Fibroblast of mammary gland (primary cell): ENCODE results near the gene HBB.

Experiments used
- DNase-seq: peaks from one replicate; pipeline ENCODE4 v3.0.0-alpha.2; 2010; ENCODE audit warnings: low read depth
- H3K4me3 ChIP-seq: 2 replicates; pipeline ENCODE4 v1.5.1; 2011; ENCODE audit warnings: low read depth, mild to moderate bottlenecking, low read length, moderate library complexity; ENCODE audit not compliant: control insufficient read depth
- TF ChIP-seq, protein P1 (sequence below): conservative IDR thresholded peaks from 2 replicates; pipeline ENCODE4 v1.5.1; 2011; ENCODE audit warnings: low read depth, low read length, inconsistent platforms; ENCODE audit not compliant: control insufficient read depth, insufficient read depth

HBB gene

DNA sequence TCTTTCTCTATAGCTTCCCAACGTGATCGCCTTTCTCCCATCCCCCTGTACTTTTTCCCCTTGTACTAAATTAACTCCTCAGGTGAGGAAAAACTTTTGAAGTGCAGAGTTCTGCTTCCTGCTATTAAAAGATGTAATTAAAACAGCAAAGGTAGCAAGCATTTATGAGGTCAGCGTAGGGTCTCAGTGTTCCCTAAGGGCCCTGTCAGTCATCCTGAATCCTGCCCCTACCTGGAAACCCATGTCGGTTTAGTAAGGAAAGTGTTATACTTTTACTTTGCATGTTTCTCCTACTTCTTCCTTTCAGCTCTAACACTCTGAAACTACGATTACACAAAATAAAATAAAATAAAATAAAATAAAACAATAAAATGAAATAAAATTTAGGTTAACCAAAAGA, 1.3 kb upstream of the HBB start:
- TF ChIP-seq, protein P1, sequence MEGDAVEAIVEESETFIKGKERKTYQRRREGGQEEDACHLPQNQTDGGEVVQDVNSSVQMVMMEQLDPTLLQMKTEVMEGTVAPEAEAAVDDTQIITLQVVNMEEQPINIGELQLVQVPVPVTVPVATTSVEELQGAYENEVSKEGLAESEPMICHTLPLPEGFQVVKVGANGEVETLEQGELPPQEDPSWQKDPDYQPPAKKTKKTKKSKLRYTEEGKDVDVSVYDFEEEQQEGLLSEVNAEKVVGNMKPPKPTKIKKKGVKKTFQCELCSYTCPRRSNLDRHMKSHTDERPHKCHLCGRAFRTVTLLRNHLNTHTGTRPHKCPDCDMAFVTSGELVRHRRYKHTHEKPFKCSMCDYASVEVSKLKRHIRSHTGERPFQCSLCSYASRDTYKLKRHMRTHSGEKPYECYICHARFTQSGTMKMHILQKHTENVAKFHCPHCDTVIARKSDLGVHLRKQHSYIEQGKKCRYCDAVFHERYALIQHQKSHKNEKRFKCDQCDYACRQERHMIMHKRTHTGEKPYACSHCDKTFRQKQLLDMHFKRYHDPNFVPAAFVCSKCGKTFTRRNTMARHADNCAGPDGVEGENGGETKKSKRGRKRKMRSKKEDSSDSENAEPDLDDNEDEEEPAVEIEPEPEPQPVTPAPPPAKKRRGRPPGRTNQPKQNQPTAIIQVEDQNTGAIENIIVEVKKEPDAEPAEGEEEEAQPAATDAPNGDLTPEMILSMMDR: no peak
- H3K4me3 ChIP-seq: no peak overlapping the region
- DNase-seq: no peak

DNA sequence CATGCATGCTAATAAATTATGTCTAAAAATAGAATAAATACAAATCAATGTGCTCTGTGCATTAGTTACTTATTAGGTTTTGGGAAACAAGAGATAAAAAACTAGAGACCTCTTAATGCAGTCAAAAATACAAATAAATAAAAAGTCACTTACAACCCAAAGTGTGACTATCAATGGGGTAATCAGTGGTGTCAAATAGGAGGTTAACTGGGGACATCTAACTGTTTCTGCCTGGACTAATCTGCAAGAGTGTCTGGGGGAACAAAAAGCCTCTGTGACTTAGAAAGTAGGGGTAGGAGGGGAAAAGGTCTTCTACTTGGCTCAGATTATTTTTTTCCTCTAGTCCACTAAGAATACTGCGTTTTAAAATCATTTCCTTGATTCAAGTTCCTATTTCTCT, 810 bp upstream of the HBB start:
- DNase-seq: no peak
- TF ChIP-seq, protein P1: no peak
- H3K4me3 ChIP-seq: no peak overlapping the region

DNA sequence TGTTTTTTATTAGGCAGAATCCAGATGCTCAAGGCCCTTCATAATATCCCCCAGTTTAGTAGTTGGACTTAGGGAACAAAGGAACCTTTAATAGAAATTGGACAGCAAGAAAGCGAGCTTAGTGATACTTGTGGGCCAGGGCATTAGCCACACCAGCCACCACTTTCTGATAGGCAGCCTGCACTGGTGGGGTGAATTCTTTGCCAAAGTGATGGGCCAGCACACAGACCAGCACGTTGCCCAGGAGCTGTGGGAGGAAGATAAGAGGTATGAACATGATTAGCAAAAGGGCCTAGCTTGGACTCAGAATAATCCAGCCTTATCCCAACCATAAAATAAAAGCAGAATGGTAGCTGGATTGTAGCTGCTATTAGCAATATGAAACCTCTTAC, 1.4 kb downstream of the HBB start:
- DNase-seq: no peak
- TF ChIP-seq, protein P1: no peak
- no peak overlapping the region for H3K4me3 ChIP-seq

DNA sequence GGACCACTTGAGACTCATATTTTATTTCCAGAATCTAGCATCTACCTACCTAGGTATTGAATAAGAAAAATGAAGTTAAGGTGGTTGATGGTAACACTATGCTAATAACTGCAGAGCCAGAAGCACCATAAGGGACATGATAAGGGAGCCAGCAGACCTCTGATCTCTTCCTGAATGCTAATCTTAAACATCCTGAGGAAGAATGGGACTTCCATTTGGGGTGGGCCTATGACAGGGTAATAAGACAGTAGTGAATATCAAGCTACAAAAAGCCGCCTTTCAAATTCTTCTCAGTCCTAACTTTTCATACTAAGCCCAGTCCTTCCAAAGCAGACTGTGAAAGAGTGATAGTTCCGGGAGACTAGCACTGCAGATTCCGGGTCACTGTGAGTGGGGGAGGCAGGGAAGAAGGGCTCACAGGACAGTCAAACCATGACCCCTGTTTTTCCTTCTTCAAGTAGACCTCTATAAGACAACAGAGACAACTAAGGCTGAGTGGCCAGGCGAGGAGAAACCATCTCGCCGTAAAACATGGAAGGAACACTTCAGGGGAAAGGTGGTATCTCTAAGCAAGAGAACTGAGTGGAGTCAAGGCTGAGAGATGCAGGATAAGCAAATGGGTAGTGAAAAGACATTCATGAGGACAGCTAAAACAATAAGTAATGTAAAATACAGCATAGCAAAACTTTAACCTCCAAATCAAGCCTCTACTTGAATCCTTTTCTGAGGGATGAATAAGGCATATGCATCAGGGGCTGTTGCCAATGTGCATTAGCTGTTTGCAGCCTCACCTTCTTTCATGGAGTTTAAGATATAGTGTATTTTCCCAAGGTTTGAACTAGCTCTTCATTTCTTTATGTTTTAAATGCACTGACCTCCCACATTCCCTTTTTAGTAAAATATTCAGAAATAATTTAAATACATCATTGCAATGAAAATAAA, 2.1 kb downstream of the HBB start:
- TF ChIP-seq, protein P1: no peak
- H3K4me3 ChIP-seq: no peak overlapping the region
- no peak for DNase-seq

DNA sequence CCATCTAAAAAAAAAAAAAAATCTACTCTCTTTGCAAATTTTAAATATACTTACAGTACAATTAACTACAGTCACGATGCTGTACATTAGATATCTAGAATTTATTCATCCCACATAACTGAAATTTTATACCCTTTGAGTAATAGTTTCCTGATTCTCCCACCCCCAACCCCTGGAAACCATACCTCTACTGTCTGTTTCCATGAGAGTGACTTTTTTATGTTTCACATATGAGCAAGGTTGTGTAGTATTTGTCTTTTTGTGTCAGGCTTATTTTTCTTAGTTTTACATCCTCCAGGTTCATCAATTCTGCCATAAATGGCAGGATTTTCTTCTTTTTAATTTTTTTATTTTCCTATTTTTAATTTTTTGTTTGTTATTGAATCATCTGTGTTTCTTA, 3.2 kb downstream of the HBB start:
- TF ChIP-seq, protein P1: no peak
- no peak for DNase-seq
- H3K4me3 ChIP-seq: no peak overlapping the region

DNA sequence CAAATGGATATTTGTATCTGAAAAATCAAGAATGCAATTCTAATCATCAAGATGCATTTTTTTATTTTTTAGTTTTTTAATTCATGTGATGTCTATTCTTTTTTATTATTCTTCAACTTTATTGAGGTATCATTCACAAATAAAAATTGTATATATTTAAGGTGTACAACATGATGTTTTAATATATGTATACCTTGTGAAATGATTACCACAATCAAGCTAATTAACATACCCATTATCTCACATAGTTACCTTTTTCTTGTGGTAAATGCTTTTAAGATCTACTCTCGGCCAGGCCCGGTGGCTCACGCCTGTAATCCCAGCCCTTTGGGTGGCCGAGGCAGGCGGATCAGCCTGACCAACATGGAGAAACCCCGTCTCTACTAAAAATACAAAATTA, 3.7 kb downstream of the HBB start:
- DNase-seq: no peak
- TF ChIP-seq, protein P1: no peak
- no peak overlapping the region for H3K4me3 ChIP-seq
